OCI-LY1 (cell line): Measurements from ENCODE around the gene GRIK3.

Experiments
- CTCF ChIP-seq: fragments of 200-600 bp; sonication (generic), shearing (Covaris generic); IDR thresholded peaks from 2 replicates; pipeline ENCODE4 v1.5.1; 2017; ENCODE audit warnings: mild to moderate bottlenecking, antibody characterized with exemption, low read length, moderate library complexity, mixed read lengths
- EZH2 ChIP-seq: fragments of 200-600 bp; sonication (generic), shearing (Covaris generic); IDR thresholded peaks from 2 replicates; pipeline ENCODE4 v1.8.0; 2017; ENCODE audit warnings: borderline replicate concordance, mixed run types, mild to moderate bottlenecking, antibody characterized with exemption, low read length, moderate library complexity, mixed read lengths

- TF ChIP-seq CTCF = no peak
- no peak for TF ChIP-seq EZH2
Measured at GRCh38 chr1:36794460-36794859, 239.9 kb downstream of the GRIK3 start.
